Panc1 (cell line): ENCODE results near the gene CUL4A.

ENCODE experiments used
- CTCF ChIP-seq: fragments of 450-650 bp; IDR thresholded peaks from 2 replicates; pipeline ENCODE4 v1.5.1; 2017; ENCODE audit warnings: mild to moderate bottlenecking
- POLR2AphosphoS5 ChIP-seq: IDR thresholded peaks from 2 replicates; pipeline ENCODE4 v1.6.1; 2012; ENCODE audit warnings: mild to moderate bottlenecking, low read depth, low read length, moderate library complexity
- REST ChIP-seq, 2 experiments: IDR thresholded peaks; 2 replicates each; pipeline ENCODE4 v1.6.1; 2011 to 2012; ENCODE audit warnings: low read depth in 2 of 2, control low read depth in 1 of 2, low read length in 1 of 2, mild to moderate bottlenecking in 1 of 2, moderate library complexity in 1 of 2; ENCODE audit not compliant: insufficient read depth in 1 of 2
- SIN3A ChIP-seq: IDR thresholded peaks from 2 replicates; pipeline ENCODE4 v1.6.1; 2012; ENCODE audit warnings: low read depth, mild to moderate bottlenecking, low read length, moderate library complexity, borderline replicate concordance; ENCODE audit not compliant: insufficient read depth
- TCF7L2 ChIP-seq: IDR thresholded peaks from 2 replicates; pipeline ENCODE4 v1.6.1; 2011; ENCODE audit warnings: mild to moderate bottlenecking, low read depth, low read length, inconsistent platforms

DNA sequence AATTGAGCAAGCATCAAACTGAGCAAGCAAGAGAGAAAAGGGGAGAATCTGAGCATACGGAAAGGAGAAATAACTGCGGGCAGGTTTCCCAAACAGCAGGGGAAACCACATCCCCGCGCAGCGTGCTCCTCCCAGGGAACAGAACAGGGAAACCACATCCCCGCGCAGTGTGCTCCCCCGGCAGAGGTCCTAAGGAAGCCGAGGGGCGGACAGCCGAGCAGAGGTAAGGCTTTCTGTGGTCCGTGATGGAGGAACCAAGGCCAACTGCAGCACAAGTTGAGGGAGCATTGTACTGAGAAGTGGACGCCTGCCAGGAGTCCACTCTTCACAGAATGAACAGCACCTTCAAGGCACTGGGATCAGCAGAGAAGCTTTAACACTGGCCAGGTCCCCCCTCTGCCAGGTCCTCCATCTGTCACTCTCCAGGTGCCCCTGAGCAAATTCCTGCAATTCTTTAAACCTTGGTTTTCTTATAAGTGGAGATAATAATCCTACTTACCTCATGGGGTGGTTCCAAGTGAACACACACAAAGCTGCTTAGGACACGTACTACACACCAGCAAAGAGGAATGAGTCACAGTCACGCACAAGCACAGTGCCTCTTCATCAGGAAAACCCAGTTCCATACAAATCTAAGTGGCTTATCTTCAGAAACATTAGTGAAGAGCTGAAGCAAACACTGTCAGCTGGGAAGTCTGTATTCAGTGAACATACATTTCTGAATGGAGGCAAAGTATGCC lies 64.6 kb downstream of the CUL4A start:
- TF ChIP-seq CTCF (no peak), TCF7L2 (no peak), POLR2AphosphoS5 (no peak), REST (IDR thresholded peaks at IDR 0.05; ENCODE audit: insufficient read depth in 1 of 2, low read depth in 2 of 2, low read length in 1 of 2) (no peak), SIN3A (no peak)
